GM21786 (cell line): ENCODE measurements around the gene MYL6.
"Not testable (repeated sequence)": the region's sequence is repeated elsewhere in the genome, so short reads cannot be mapped to it uniquely, and the experiment has no call there.

Experiments used
- ATAC-seq: cut with Tn5 transposase; IDR thresholded peaks from one replicate; pipeline ENCODE4 v1.9.1; 2021; ENCODE audit not compliant: unreplicated experiment

Gene MYL6

DNA sequence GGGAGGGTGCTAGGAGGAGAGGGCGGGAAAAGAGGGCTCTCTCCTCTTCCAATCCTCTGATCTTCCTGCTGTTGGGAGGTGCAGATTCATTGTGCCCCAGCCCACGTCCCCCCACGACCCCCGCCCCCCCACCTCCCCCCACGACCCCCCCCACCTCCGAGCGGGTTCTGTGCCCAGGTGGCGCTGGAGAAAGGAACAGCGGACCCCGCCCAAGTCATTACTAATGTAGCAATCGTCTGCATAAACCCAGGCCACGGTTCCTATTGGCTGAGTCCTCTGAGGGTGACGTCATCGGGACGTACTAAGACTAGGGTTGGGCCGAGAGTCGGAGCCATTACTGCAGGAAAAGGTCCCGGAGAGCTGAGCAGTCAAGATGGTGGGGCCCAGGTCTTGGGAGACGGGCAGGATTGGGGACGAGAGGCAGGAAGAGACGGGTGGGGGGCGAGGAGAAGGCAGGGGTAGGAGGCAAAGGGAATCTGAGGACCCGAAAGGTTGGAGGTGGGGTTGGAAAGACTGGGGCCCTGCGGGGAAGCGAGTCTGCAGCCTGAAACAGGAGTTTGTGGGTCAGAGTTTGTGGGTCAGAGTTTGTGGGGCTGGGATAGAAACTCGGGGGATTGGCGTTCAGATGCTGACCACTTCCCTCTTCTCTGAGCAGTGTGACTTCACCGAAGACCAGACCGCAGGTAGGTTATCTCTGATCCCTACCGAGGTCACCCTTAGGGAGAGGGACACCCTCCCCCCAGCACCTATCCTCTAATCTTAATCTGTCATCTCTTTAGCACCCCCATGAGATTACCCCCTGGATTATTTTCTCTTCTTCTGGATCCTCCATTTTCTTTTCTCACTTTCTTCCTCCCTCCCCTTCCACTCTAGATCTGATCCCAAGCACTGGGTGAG lies at the start of gene MYL6:
TSS of gene MYL6 (plus strand) at position 331 of the 897 bp plus-strand sequence. CDS start at position 374, 43 bp downstream.
- ATAC-seq = peak; percentile 80

- no peak for ATAC-seq
These were observed 47.6 kb upstream of the MYL6 start for GRCh38 chr12:56110571-56110970.

- no peak for ATAC-seq
These were observed 44.1 kb upstream of the MYL6 start for GRCh38 chr12:56114084-56114483.

- no peak for ATAC-seq
These were observed 42.8 kb upstream of the MYL6 start for GRCh38 chr12:56115329-56115728.

GRCh38 chr12:56116267-56117081 lies 41.7 kb upstream of the MYL6 start, which contains the start of gene RPL41:
Gene RPL41, plus strand, starts transcription at chr12:56116633.
- ATAC-seq = peak; percentile 43

- not testable (repeated sequence) for ATAC-seq
These were observed 41.0 kb upstream of the MYL6 start for GRCh38 chr12:56117082-56117706.

- ATAC-seq = peak; percentile 82
These were observed 40.1 kb upstream of the MYL6 start, which contains the start of gene ZC3H10 for GRCh38 chr12:56117778-56118687. Gene ZC3H10, plus strand, starts transcription at chr12:56118266. Its CDS starts 2,297 bp downstream, at chr12:56120563.

DNA sequence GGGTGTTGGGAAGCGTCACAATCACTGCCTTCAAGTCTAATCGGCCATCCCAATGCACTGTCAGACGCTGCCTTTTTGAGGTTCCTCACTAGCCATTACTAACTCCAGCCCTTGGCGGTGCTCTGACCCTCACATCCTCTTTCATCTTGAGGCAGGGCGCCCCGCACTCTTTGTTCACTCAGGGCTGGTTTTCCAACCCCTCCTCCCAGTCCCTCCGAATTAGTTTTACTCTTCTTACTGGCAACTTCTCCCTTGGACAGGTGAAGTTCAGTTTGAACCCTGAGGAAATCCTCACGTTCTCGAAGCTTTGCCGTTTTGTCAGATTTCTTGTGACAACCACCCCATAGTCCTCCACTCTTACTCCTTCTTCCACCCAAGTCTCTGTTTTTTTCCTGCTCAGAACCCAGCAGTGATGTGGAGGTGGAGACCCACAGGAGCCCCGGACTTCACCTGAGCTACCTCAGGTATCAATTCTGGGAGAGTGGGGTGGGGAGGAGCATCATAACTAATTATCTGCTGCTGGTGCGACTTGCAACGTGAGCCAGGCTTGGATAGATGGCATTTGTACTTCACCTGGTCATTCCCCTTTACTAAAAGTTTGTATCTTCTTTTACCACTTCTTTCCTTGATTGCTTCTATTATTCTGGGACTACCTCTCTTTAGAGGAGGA lies 39.3 kb upstream of the MYL6 start:
- ATAC-seq = no peak

DNA sequence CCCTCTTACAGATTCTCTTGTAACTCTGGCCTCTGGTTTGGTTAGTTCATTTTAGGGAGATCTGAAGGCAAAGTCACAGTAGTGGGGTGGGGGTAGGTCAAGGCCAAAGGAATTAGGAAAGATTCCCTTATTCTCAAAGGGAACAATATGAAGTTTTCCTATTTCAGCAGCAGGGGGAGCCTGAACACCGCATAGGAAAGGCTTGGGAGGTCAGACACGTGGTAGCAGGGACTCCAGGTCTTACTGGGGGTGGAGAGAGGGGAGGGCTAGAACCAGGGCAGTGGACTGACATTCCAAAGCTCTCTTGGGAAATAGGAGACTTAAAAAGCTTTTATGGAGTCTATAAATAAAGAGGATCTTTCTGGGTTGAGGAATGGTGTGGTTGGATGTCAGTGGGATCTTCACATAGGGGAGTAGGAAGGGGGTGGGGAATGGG lies 38.8 kb upstream of the MYL6 start:
- no peak for ATAC-seq

- no peak for ATAC-seq
These were observed 37.9 kb upstream of the MYL6 start for GRCh38 chr12:56120158-56120846.

DNA sequence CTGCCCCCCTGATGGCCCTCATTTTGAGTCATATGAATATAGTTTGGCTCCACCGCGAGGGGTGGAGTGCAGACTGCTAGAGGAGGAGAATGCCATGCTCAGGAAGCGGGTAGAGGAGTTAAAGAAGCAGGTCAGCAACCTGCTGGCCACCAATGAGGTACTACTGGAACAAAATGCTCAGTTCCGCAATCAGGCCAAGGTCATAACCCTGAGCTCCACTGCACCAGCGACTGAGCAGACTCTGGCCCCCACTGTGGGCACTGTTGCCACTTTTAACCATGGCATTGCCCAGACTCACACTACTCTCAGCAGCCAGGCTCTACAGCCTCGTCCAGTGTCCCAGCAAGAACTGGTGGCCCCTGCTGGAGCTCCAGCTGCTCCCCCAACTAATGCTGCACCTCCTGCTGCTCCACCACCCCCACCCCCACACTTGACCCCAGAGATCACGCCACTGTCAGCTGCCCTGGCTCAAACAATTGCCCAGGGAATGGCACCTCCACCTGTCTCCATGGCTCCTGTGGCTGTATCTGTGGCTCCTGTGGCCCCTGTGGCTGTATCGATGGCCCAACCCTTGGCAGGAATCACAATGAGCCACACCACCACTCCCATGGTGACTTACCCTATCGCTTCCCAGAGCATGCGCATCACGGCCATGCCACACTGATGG lies 36.8 kb upstream of the MYL6 start:
- ATAC-seq = no peak

- no peak for ATAC-seq
These were observed 35.5 kb upstream of the MYL6 start for GRCh38 chr12:56122637-56123036.

DNA sequence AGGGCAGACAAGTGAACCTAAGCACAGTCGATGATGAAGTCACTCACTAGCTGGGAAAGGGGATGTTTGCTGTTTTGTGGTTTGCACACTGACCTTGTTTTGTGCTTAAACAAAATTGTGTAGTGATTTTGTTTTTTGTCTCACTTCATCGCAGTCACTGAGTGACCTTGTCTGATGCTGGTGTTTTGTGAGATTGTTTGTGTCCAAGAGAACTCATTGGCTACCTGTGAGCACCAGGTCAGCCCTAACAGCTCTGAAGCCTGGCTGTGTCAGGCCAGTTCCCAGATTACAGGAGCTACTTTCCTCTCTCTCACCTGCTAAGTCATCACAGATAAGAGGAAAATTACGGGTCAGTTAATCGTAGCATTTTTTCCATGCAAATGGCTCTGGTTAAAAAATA lies 34.0 kb upstream of the MYL6 start:
- no peak for ATAC-seq

DNA sequence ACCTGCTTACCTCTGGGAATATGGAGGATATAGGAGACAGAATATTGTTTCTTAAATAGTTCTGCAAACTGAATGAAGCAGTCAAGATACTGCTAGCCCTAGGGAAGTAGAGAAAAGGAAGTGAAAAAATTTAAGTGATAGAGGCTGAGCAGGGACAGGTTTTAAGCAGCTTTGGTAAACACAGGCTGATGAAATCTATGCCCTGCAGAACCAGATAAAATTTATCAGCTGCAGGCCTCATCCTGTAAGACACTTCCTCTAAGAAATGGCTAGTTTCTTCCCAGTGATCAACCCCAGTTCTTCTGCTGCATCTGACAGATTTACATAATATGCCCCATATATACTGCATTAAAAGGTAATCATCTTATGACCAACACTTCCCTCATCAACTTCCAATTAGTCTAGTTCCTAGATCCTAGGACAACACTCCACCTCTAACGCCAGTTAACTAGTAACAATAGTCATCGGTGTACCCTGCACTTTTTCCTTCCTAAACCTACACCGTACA lies 31.4 kb upstream of the MYL6 start:
- ATAC-seq = no peak

DNA sequence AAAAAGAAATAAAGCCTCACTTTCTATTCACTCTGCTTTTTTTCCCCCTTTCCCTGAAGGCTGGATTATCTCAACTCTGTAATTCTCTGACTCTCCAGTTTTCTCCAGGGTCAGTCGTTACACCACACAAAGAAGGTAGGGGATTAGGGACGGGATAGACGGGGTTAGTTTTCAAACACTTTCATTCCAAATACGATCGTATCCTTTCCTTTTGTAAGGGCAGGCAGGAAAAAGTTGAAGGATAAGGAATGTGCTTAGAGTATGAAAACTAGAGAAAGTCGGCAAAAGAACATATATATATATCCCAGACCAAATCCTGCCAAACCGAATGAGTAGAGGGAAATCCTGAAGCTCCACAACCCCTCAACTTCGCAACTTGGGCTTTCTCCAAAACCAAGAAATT lies 30.7 kb upstream of the MYL6 start:
- no peak for ATAC-seq

DNA sequence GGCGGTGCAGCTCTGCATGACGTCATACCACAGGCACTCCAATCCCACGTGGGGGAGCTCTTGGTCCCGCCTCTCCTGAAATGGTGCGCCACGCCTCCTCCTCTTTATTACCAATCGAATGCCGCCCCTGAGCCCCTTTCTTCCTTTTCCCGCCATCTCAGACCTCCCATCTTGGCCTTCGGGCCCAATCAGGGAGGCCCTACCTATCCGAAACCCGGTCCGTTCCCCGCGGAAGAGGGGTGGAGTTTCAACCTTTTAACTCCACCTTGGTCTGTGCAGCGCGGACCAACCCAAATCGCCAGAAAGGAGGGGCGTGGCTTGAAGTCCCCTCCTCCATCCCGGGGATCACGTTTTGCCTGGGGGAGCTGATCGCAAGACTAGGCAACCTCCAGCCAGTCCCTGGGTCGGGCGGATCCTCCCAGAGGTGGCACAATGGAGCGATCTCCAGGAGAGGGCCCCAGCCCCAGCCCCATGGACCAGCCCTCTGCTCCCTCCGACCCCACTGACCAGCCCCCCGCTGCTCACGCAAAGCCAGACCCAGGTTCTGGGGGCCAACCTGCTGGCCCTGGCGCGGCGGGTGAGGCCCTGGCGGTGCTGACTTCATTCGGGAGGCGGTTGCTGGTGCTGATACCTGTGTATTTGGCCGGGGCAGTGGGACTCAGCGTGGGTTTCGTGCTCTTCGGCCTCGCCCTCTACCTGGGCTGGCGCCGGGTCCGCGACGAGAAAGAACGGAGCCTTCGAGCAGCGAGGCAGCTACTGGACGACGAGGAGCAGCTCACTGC lies 30.1 kb upstream of the MYL6 start, which contains the start of gene ESYT1:
TSS of gene ESYT1 (plus strand) at position 380 of the 782 bp plus-strand sequence. CDS start at position 433, 53 bp downstream.
- peak; percentile 90 for ATAC-seq

GRCh38 chr12:56128670-56129205 lies 29.4 kb upstream of the MYL6 start:
- no peak for ATAC-seq
